TTC549 (cell line): ENCODE measurements around the gene PRRX2.
"Not testable (repeated sequence)": the region's sequence is repeated elsewhere in the genome, so short reads cannot be mapped to it uniquely, and the experiment has no call there.

Source experiments
- FAIRE-seq: peaks from 2 replicates; lab custom pipeline; 2012; peaks lifted over from hg19 to GRCh38; lab: Jason Lieb, UNC

PRRX2 gene

DNA sequence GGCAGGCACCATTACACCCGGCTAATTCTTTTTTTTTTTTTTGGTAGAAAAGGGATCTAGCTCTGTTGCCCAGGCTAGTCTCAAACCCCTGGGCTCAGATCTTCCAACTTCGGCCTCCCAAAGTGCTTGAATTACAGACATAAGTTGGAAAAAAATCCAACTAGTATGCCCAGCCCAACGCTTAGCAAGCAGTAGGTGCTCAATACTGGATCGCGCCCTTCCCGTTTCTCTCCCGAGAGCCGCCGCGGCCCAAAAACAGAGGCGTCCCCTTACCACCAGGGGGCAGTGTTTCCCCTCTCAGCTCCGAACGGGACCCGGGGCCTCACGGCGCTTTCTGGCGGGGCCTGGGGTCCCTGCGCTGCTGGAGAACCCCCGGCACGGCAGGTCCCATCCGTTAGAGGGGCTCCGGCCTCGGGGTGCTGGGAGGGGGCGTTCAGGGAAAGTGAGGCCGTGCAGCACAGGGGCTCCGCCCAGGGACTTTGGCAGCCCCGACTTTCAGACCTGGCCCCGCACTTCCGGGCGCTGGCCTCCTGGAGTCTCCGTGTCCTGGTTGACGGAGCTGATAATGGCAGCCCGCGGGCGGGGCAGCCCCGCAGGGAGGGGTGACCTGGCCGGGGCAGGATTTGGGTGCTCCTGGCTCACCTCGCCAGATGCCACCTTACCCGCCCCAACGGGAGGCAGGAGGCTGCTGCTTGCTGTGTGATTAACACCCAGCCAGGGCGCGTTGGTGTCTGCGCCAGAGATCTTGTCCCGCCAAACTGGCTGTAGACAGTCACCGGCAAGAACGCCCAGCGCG lies 72.2 kb downstream of the PRRX2 start:
- no peak for FAIRE-seq

DNA sequence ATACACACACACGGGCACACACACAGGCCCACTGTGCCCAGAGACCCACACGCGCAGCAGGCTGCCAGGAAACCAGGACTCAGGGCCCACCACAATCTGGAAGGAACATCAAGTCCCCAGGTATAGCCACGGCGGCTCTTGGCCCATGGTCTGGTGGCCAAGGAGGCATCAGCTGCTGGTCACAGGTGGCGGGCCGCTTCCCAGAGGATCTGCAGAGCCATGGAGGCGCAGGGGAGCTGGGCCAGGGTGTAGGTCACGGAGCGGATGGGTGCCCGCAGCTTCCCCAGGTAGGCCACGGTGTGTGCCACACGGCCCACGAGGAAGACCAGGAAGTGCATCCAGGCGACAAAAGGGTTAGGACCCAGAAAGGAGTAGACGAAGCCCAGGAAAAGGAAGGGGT lies 74.0 kb downstream of the PRRX2 start:
- no peak for FAIRE-seq

DNA sequence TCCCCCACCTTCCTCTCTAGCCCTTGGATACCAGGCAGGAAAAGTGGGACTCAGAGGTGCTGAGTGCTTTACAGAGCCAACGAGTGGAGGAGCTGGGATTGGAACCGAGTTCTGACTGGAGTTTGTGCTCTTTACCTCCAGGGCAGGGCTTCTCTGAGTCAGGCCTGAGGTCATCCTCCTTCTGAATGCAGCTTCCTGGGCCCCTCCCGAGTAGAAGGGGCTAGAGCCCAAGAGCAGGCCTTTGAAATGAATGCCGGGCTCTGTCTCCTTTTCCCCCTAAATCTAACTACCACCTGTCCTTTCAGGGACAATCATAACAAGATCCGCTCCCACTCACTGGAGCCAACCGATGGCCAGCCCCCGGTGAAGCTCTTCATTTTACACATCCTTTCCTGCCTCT lies 74.7 kb downstream of the PRRX2 start:
- no peak for FAIRE-seq

DNA sequence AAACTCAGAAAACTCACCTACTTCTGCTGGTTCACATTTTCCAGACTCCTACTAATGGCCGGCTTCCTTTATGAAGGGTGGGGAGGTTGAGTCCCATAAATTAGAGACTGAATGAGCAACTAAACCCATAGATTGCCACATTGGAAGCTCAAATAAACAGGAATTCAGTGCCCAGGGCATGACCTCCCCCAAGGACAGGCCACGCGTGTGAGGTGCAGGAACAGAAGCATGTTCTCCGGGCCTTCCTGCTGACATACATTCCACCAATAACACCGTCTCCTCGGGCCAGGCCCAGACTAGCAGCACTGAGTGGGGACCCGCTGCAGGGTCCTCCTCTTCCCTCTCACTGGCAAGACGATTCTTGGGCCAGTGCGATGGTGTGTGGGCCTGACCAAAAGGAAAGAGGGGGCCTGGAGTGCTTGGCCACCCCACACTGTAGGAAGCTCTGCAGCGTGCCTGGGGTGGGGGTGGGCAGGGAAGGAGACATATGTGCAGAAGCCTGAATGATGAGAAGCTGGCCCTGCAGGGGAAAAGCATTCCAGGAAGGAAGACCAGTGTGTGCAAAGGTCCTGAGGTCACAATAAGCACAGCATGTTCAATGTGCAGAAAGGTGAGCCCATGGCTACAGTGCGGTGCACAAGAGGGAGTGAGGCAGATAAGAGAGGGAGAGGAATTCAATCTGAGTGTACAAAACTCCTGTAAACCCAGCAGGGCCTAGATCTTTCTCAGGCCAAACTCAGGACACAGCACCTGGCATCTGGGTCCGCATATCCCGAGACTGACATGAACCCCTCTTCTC lies 75.4 kb downstream of the PRRX2 start:
- FAIRE-seq, result no peak

DNA sequence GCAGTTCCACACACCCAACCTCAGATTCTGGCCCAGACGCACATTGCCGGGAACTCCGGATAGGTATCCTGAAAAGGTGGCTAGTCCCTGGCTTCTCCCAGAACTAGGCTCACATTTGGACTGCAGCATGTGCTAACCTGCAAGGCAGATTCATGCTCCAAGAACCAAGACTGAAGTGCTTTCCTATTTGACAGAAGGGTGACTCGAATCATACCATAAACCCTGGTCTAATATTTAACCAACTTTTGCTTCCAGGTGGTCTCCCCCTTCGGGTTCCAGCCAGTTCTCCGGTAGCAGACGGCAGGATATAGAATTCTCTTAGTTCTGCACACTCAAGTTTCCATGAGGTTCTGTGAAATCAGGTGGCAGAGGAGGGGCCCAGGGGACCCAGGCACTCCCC lies 79.8 kb downstream of the PRRX2 start:
- FAIRE-seq, result no peak

DNA sequence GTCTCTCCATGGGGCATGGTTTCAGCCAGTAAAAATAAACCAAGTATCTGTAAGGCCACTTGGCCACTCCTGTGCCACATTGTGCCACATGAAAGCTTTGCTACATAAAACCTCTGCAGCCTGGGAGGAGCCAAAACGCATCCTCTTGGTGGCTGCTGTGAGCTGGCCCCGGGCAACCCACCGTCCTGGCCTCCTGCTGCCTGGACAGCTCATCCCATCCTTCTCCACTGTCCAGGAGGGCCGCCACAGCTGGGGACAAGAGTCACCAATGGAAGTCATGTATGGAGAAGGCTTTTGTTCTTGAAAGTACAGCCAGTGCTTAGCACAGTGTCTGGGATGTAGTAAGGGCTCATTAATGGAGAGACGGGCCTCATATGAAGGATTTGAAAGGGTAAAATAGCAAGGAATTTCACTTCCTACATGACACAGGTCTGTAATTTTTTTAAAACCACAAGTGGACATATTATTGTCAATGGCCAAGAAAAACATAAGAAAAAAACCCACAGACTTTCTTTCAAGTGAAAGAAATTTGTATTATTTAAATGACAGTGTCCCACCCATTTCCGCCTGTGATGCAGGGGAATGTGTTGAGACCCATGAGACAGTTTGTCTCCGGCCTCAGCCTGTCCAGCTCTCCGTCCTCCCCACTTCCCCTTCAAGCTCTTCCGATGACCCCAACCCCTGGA lies 80.8 kb downstream of the PRRX2 start:
- FAIRE-seq, result no peak

DNA sequence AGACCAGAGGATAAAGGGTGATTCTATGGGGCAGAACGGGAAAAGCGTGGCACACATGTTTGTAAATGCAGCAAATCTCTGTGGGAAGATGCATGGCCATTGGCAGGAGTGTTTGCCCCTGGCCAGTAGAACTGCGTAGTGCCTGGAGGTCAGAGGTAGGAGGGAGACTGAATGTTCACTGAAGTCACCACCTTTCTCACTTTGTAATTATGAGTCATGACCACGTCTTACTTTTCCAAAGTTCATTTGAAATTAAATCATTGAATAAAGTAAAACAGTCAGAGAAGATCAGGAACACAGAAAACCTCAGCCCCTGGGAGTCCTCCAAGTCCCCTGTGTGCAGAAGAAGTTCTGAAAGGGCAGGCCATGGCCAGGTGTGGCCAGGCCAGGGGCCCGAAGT lies 82.8 kb downstream of the PRRX2 start:
- no peak for FAIRE-seq

DNA sequence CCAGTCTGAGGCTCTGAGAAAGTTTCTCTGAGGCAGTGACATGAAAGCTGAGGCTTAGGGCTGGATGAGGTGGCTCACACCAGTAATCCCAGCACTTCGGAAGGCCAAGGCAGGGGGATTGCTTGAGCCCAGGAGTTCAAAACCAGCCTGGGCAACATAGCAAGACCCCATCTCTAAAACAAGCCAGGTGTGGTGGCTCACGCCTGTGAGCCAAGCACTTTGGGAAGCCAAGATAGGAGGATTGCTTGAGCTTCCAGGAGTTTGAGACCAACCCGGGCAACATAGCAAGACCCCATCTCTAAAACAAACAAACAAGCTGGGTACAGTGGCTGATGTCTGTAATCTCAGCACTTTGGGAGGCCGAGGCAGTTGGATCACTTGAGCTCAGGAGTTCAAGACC lies 83.6 kb downstream of the PRRX2 start:
- not testable (repeated sequence) for FAIRE-seq

DNA sequence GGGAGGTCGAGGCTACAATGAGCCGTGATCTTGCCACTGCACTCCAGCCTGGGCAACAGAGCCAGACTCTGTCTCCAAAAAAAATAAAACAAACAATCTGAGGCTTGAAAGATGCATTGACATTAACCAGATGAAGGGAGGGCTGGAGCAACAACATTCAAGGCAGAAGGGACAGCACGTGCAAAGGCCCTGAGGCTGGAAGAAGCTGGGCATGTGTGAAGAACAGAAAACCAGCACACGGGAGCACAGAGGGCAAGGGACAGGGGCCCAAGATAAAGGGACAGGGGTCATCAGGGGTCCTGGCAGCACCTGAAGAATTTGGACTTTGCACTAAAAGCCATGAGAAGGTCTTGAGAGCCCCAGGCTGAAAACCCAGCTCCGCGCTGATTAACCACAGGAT lies 84.1 kb downstream of the PRRX2 start:
- no peak for FAIRE-seq

DNA sequence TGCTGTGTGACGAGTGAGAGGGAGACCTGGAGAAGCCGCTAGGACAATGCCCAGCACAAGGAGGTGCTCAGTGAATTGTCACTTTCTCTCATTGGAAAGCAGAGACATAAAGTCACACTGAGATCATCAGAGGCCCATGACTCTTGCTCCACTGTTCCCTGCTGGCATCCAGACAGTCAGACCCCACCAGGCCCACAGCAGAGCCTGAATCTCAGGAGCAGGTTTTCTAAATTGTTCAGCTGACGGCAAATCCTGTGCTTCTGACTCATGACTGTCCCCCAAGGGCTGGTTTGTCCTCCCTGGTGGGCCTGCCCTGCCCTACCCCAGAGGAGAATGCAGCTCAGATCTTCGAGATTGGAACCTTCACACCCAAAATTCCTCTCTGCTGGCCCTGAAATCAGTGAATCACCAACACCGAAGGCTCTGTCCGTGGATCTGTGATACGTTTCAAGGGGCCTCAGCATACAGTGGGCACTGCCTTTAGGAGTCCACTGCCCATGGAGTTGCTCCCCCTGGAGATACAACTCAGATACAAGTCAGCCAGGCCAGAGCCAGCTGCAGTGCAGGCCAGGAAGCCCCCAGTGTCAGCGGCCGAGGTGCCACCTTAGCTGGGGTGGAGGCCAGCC lies 84.7 kb downstream of the PRRX2 start:
- FAIRE-seq, result no peak

DNA sequence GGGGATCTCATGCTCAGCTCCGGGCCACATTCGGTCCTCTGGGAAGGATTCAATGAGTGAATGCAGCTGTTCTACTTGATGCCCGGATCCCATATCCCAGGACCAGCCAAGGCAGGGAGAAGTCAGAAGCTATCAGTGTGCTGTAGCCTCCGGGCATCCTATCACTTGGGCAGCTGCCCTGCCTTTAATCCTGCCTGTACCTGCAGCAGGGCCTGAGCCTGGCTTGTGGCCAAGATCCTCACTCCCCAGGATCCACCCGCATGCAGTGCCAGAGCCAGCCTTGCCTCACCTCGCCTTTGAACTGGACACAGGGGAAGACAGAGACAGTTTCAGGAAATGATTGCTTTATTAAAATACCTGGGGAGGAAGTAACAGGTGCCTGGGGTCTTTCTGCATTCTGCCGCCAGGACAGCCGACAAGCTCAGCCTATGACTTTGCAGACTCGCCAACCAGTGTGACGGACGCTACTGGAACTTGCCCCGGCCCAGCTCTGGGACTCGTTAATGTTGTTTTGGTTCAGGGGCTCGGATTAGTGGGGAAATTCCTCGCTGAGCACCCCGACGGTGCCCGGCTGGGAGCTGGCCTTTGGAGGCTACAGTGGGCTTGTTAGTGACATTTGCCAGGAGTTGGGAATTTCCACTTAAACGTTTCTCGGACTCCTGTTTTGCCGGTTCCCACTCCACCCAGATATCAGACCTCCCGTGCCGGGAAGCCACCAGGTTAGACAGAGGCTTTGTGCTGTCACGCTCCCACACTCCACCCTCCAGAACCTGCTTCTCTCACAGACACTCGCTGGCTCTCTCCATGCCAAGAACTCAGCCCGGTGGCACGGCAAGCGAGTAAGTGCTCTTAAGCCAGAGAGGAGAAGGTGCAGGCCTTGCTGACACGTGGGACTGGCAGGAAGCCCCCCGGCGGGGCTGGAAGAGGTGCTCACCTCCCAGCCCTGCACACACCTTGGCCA lies 86.7 kb downstream of the PRRX2 start:
- FAIRE-seq, result no peak

DNA sequence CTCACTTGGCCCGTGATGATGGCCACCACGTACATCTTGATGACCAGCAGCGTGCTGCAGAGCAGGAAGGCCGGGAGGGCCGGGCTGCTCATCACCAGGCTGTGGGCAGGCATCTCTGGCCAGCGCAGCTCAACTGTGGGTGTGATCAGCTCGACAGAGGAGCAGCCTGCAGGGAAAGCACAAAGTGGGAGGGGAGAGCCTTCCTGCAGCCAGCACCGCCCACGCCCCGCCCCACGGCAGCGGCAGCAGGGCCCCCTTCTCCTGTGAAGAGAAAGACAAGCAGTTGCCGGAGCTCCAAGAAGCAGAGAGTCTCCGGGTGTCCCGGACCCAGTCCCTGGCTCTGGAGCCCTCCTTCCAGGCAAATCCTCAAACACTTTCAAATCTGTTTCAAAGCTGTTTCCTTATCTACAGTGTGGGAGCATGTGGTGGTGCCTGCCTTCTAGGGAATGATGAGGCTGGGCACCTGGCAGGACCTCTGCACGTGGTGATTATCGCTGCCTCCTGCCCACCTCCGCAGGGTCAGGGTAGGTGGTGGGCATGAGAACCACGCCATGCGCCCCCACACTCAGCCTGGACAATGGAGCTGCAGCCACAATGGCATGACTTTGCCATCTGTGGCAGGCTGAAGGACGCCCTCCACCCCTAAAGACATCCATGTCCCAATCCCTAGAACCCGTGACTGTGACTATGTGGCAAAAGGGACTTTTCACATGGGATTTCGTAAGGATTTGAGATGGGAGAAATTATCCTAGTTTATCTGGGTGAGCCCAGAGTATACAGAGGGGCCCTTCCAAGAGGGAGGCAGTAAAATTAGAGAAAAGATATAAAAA lies 87.7 kb downstream of the PRRX2 start, which contains the start of gene PTGES:
Gene PTGES, minus strand, starts transcription at position 143 of the 830 bp plus-strand sequence. Its CDS starts 30 bp downstream, at position 113.
- FAIRE-seq, result no peak

DNA sequence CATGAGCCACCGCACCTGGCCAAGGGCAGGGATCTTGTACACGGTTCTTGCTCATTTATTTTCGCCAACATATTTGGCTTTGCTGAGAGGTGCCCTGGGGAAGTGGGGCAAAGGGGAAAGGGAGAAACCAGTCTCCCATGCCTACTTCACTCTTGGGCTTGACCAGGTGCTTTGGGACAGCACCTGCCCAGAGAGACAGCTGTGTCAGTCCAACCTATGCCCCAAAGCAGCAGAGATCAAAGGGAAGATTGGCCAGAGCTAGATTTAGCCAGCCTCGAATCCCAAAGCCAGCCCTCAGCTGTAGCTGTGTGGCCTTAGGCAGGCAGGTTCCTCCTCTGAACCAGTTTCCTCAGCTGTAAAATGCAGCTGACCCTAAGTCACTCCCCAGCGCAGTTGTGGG lies 89.7 kb downstream of the PRRX2 start:
- FAIRE-seq, result no peak

DNA sequence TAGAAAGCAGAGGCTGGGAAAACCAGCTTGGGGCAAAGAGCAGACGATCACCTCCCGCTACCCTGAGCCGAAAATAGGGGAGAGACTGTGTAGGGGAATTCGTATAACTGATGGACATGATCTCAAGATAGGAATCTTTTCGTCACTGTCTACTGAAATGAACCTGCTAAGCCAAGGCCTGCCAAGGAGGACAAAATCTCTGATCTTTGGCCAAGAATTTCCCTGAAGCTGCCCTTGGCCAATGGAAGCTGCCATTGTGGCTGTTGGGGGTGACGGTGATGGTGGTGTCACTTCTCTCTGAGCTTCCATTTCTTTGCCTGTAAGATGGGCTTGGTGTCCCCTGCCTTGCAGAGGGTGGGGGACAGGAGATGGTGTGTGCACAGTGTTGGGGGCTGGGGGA lies 90.7 kb downstream of the PRRX2 start:
- no peak for FAIRE-seq

DNA sequence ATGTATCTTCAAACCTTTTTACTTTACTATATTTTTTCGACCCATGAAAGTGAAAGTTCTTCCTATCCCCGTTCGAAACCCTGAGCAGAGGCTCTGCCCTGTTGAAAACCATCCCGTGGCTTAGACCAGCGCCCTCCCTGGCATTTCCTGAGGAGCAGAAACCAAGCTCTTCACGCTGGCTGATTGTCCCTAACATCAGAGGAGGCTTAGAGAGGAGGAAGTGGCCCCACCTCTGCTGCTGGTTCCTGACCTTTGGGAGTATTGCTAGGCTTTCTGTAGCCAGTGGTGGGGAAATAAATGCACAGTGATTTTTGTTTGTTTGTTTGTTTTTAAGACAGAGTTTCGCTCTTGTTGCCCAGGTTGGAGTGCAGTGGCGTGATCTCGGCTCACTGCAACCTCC lies 91.6 kb downstream of the PRRX2 start:
- FAIRE-seq, result no peak

DNA sequence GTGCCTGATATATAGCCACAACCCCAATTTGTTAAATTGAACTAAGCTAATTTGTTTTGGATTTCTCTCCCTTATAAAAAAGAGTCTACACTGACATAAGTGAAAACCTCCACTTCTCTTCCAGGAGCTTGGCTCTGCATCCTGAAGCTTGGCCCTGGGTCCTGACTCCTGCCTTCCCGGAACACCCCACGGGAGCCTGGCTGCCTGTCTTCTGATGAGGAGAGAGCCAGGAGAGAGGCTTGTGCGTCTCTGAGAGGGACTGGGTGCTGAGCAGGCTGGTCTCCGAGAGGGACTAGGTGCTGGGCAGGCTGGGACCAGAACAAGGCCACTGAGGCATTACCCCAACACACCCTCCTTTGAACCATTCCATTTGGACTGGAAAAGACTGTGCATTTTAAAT lies 93.9 kb downstream of the PRRX2 start:
- no peak for FAIRE-seq

DNA sequence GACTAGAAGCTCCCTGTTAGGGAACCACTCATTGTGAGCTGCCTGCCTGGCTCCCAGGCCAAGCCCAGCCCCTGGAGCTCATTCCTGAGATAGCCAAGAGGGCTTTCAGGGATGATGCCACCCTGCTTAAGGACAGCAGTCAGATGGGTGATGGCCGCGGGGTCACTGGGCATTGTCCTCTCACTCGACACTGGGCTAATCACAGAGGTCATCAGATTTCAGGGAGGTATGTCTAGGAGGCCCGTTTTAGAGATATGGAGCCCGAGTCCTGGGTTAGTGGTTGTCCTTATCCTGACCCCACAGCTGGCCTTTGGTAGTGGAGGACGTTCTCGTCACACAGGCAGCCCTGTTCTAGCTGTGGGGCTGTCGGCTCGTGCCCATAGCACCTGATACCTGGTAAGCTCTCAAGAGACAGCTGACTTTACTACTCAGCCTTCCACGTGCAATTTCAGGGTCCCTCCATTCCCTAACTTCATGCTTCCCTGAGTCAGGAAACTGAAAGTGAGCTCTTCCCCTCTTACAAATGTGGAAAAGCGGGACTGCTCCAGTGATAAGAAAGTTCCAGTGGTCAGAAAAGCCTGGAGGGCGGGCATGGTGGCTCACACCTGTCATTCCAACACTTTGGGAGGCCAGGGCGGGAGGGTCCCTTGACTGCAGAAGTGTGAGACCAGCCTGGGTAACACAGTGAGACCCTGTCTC lies 94.5 kb downstream of the PRRX2 start:
- no peak for FAIRE-seq

DNA sequence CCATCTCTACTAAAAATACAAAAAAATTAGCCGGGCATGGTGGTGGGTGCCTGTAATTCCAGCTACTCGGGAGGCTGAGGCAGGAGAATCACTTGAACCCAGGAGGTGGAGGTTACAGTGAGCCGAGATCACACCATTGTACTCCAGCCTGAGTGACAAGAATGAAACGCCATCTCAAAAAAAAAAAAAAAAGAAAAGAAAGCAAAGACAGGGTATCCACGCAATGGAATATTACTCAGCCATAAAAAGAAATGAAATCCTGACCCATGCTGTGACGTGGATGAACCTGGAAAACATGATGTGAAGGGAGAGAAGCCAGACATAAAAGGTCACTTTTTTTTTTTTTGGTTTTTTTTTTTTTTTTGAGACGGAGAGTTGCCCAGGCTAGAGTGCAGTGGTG lies 95.3 kb downstream of the PRRX2 start:
- not testable (repeated sequence) for FAIRE-seq

DNA sequence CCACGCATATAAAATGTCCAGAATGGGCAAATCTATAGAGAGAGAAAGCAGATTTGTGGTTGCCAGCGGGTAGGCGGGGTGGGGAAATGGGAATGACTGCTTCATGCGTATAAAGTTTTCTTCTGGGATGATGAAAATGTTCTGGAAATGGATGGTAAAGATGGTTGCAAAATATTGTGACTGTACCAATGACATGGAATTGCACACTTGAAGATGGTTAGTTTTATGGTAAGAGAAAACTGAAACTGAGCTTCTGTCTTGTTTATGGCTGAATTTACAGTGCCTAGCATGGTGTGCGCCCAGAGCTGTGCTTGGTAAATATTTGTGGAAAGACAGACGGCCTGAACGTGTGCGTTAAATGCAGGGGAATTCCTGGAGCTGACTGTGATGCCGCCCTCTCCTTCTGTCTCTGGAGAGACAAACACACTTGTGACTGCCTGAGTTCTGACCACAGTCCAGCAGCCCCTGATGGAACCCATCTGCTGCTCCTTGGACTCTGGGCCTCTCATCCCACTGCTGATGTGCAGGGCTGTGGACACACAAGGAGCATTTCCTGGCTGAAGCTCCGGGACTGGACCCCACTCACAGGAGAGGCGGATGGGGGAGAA lies 96.0 kb downstream of the PRRX2 start:
- FAIRE-seq, result no peak
